Activated T-cell treated with anti-CD3 and anti-CD28 coated beads, Interleukin-2, amount 50 U/mL, for 72 hours (primary cell): Measurements from ENCODE around the gene MBP. TPM values are rescaled to one million over a fixed set of nuclear protein-coding genes. Genes with fewer than 3 reads are reported as not detected.

Source experiments
- ATAC-seq, 2 donors: fragments of 150-1000 bp; cut with Tn5 transposase; replicated peaks in 1 of 2; 2 replicates each; pipeline ENCODE4 v1.10.0; 2021; ENCODE audit warnings: moderate library complexity in 2 of 2, mild to moderate bottlenecking in 1 of 2
- DNase-seq, 2 donors: peaks; one replicate each; pipeline ENCODE4 v3.0.0; 2021 to 2022; ENCODE audit warnings: mixed read lengths in 1 of 2
- H3K27ac Mint-ChIP-seq: one replicate; pipeline ENCODE4 v1.8.0; 2022; ENCODE audit warnings: mild to moderate bottlenecking, moderate library complexity, mixed read lengths
- H3K27me3 Mint-ChIP-seq: one replicate; pipeline ENCODE4 v1.8.0; 2022; ENCODE audit warnings: low read depth, mixed read lengths
- H3K36me3 Mint-ChIP-seq, 2 donors: one replicate each; pipeline ENCODE4 v1.8.0; 2022; ENCODE audit warnings: mixed read lengths in 2 of 2, mild to moderate bottlenecking in 1 of 2; ENCODE audit not compliant: insufficient read depth in 2 of 2
- H3K4me1 Mint-ChIP-seq: one replicate; pipeline ENCODE4 v1.8.0; 2022; ENCODE audit warnings: low read depth, mixed read lengths
- H3K4me3 Mint-ChIP-seq, 2 donors: one replicate each; pipeline ENCODE4 v1.8.0; 2022; ENCODE audit warnings: mild to moderate bottlenecking in 2 of 2, mixed read lengths in 2 of 2, moderate library complexity in 2 of 2
- H3K9me3 Mint-ChIP-seq, 2 donors: one replicate each; pipeline ENCODE4 v1.8.0; 2022; ENCODE audit warnings: mixed read lengths in 2 of 2
- total RNA-seq, 2 donors: library from RNA; stranded (reverse); gene quantifications; one replicate each; pipeline ENCODE4 v1.2.3, GENCODE V29; 2022

The MBP gene
- total RNA-seq, 2 donors from 2014 or later, result 101 to 107 TPM

DNA sequence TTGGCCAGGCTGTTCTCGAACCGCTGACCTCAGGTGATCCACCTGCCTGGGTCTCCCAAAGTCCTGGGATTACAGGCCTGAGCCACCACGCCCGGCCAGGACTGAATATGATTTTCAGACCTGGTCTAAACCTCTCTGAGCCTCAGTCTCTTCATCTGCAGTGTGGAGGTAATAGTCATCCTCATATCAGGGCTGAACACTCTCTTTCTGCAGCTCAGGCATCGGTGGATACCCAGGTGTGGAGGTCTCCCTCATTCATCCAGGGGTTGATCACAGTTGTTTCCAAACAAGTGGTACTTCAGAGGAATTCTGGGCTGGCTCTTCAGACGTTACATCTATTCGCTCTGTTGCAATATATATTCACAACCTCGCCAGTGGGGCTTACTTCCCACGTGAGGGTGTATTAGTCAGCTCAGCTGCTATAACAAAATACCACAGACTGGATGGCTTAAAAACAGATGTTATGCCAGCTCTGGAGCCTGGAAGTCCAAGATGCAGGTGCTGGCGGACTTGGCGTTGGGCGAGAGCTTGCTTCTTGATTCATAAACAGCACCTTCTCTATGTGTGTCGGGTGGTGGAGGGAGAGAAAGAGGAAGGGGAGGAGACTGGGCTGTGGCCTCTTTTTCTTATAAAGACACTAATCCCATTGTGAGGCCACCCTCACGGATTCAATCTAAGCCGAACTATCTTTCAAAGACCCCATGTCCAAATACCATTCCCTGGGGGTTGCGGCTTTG, 2.9 kb upstream of the MBP start:
- DNase-seq (no peak), ATAC-seq (no peak)
- H3K36me3 Mint-ChIP-seq, result peaks cover 5 to 6% of the 10 kb centered on the region in 2 donors
- no peaks in the 10 kb centered on the region for H3K9me3 Mint-ChIP-seq
- H3K4me1 Mint-ChIP-seq, result peaks cover 46% of the 10 kb centered on the region
- H3K27ac Mint-ChIP-seq, result no peak overlapping the region
- no peak overlapping the region for H3K4me3 Mint-ChIP-seq
- no peaks in the 10 kb centered on the region for H3K27me3 Mint-ChIP-seq

DNA sequence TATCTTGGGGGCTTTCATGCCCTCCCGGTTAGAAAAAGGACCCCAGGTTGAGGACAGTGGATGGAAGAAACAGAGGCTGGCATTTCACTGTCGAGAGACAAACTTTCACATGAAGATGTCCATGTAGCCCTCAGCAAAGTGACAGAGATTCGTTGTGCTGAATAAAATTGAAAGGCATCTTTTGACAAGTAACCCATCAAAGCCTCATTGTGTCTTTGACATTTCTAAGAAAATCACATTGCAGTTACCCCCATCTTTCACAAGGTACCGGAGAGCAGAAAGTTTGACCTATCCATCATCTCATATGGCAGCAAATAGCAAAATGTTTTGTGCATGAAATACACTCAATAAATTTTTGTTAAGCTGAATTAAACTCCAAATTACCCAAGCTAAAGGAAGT, 2.0 kb upstream of the MBP start:
- Mint-ChIP-seq H3K36me3 (peaks cover 8 to 11% of the 10 kb centered on the region in 2 donors), H3K27ac (peak overlapping the region; percentile 89), H3K4me3 (peak overlapping the region; percentile 79 to 86), H3K4me1 (peaks cover 46% of the 10 kb centered on the region), H3K9me3 (no peaks in the 10 kb centered on the region), H3K27me3 (no peaks in the 10 kb centered on the region)
- peak; percentile 25 to 36 for ATAC-seq
- no peak for DNase-seq

DNA sequence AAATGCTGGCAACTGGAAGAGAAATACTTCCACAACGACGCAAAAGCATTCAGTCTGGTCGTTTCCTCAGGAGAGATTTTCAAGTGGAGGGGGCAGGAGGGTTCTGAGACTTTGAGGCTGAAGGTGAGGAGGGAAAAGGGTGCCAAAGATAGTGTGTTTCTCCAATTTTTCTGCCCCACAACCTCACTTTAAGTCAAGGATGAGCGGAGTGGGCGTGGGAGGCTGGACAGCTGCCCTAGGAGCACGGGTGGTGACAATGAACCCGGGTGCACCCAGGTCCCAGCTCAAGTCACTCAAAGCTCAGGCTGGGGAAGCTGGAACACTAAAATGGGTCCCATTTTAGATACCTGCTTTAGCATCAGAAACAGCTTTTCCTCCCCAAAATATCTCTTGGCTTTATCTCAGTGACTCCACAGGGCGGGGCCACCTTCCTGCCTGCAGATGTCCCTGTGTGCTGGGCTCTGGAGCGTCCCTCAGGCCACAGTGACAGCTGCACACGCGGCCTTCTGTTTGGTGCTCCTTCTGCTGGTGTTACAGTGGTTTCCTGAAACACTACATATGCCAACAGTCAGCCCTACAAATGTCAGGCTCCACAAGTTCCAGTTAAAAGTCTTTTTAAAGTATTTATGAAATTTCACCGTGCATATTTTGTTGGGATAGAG, 1.4 kb upstream of the MBP start:
- ATAC-seq (peak; percentile 19 to 22), DNase-seq (peak in 1 of 2 donors; percentile 43)
- Mint-ChIP-seq H3K9me3 (no peaks in the 10 kb centered on the region), H3K4me3 (peak overlapping the region; percentile 79 to 86), H3K4me1 (peaks cover 51% of the 10 kb centered on the region), H3K27ac (peak overlapping the region; percentile 89), H3K36me3 (peaks cover 10 to 16% of the 10 kb centered on the region in 2 donors), H3K27me3 (no peaks in the 10 kb centered on the region)

DNA sequence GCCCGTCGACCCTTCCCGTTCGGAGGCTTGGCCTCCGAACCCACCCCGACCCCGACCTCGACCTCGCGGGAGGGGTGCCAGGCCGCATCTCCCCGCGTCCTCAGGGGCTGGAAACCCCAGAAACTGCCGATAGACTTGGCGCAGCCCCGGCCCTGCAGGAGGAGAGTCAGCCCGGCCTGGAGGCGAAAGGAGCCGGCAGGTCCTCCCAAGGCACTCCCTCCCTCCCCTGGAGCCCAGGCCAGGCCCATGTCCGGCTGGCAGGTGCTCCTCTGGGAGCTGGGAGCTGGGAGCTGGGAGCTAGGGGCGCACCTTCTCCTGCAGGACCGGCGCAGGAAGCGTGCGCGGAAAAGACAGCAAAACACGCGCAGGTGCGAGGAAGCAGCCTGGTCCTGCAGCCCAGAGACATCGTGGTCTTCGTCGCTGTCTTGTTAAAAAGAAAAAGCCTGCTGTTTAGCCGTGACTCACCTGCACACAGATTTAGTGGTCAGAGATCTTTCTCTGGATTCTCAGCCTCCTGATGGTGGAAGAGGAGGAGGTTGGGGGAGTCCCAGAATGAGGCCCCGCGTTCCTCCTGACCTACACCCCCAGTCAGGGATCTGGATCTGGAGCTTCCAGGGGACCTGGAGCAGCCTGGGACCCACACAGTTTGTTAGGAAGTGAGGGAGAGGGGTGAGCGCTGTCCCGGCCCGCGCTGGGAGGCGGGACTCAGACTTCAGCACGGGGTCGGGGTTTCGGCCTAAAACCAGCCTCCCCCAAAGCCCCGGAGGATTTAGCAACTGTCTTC, 660 bp upstream of the MBP start:
- DNase-seq, result no peak
- Mint-ChIP-seq H3K4me3 (peak overlapping the region; percentile 79 to 86), H3K9me3 (no peaks in the 10 kb centered on the region), H3K4me1 (peaks cover 58% of the 10 kb centered on the region), H3K36me3 (peaks cover 13 to 17% of the 10 kb centered on the region in 2 donors), H3K27ac (no peak overlapping the region), H3K27me3 (no peaks in the 10 kb centered on the region)
- no peak for ATAC-seq

DNA sequence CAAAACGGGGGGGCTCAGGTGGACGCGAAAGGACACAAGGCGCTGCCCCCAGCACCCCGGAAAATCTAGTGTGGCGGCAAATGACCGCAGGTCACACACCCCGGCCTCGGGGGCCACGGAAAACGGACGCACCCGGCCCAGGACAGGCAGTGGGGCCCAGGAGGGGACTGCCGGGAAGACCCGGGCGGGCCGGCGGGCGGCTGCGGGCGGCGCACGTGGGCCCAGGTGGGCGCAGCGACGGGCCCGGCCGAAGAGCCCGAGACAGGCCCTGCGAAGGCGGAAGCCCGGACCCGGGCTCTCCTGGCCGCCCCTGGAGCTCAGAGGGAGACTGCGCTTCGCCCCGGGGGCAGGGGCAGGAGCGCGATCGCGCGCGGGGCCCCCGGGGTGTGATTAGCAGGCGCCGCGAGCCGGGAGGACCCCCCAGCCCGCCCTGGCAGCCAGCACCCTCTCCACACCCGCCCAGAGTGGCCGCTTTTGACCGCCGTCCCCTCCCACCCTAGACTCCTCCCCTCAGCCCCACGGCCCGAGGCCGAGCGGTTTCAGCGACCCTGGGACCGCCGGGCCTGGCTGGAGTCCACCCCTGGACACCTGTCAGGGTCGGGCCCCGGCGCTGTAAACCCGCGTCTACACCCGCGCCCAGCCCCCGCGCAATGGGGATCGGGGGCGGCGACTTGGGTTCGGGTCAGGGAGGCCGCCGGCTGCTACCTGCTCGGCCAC, 773 bp downstream of the MBP start:
- DNase-seq (peak; percentile 34 to 61), ATAC-seq (peak; percentile 50 to 59)
- Mint-ChIP-seq H3K9me3 (no peaks in the 10 kb centered on the region), H3K27ac (peak overlapping the region; percentile 94), H3K4me1 (peaks cover 73% of the 10 kb centered on the region), H3K4me3 (peak overlapping the region; percentile 96 to 100), H3K27me3 (no peaks in the 10 kb centered on the region), H3K36me3 (peaks cover 16 to 22% of the 10 kb centered on the region in 2 donors)

DNA sequence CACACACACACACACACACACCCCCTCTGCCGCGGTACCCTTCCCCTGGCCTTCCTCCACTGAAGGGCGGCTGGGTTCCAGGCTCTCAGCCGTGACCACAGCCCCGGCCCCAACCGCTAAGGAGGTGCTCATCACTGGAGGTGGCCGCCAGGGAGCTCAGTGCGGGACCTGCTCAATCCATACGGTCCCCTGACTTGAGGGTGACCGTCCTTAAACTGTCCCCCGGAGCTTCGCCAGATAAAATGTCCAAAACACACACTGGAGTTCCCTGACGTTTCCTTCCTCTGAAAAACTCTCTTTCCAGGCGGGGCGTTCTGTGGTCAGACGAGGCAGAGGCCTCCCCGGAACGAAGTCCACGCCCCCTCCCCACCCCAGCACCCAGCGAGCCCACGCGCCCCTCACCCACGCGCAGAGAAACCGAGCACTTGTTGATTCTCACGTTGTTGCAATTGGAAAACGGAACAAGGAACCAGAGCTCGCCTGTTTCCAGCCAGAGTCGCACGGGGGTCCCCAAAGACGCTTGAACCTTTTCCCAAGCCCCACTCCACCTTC, 1.4 kb downstream of the MBP start:
- peak overlapping the region; percentile 96 to 100 for H3K4me3 Mint-ChIP-seq
- H3K9me3 Mint-ChIP-seq, result no peaks in the 10 kb centered on the region
- no peaks in the 10 kb centered on the region for H3K27me3 Mint-ChIP-seq
- H3K27ac Mint-ChIP-seq, result peak overlapping the region; percentile 94
- DNase-seq (peak; percentile 60 to 63), ATAC-seq (peak; percentile 27 to 42)
- H3K4me1 Mint-ChIP-seq, result peaks cover 79% of the 10 kb centered on the region
- peaks cover 16 to 27% of the 10 kb centered on the region in 2 donors for H3K36me3 Mint-ChIP-seq

DNA sequence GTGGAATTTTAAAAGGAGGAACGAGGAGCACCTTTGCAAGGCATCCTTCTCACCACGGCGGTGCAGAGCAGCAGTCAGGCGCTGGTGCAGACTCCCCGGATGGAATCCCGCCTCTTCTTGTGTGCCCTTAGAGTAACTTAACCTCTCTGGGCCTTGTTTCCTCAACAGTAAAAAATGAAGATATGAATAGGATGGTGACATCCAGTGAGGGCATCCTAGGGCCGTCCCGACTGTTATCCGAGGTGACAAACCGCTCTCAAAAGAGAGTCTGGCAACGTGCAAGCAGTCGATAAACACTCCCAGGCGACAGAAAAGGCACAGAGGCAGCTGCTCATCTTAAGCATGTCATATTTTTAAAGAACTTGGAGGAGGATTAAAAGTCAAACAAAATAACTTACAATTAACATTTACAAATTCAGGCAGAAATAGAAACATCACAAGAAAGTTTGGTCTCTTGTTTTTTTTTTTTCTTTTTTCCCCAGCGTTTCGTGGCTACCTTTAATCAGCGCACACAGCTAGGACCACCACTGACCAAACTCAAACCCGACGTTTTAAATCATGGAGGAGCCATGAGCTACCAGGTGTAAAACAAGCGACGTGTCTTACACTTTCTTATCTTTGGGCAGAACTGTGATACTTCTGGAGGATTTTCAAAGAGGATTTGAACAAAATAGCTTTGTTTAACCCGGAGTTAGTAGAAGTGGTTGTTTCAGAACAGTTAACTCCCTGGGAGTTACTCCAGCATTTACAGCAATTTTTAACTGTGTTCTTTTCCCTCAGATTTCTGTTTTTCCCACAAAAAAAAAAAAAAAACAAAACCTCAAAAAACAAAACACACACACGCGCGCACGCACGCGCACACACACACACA, 2.1 kb downstream of the MBP start:
- Mint-ChIP-seq H3K9me3 (no peaks in the 10 kb centered on the region), H3K4me3 (peak overlapping the region; percentile 96 to 100), H3K27ac (peak overlapping the region; percentile 94), H3K27me3 (no peaks in the 10 kb centered on the region), H3K36me3 (peaks cover 16 to 27% of the 10 kb centered on the region in 2 donors), H3K4me1 (peaks cover 79% of the 10 kb centered on the region)
- ATAC-seq (no peak), DNase-seq (no peak)

DNA sequence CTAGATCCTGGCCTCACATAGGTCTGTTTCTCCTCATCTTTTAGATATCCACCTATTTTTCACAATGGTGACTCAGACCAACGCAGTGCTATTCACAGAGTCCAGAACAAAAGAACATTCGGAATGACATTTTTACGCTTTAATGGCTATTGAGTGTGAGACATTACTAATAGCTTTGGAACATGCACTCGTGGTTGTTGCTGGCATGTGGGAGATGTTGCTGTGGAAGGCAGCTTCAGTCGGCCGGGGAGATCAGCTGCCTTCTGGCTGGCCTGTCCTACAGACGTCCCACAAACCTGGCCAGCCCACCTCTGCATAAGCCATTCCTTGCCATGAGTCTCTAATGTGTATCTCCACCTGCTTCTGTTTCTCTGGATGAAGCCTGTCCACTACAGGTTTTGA, 3.4 kb downstream of the MBP start:
- Mint-ChIP-seq H3K36me3 (peaks cover 16 to 27% of the 10 kb centered on the region in 2 donors), H3K9me3 (no peaks in the 10 kb centered on the region), H3K4me3 (peak overlapping the region; percentile 96 to 100), H3K27me3 (no peaks in the 10 kb centered on the region), H3K27ac (peak overlapping the region; percentile 94), H3K4me1 (peaks cover 79% of the 10 kb centered on the region)
- ATAC-seq (no peak), DNase-seq (no peak)

DNA sequence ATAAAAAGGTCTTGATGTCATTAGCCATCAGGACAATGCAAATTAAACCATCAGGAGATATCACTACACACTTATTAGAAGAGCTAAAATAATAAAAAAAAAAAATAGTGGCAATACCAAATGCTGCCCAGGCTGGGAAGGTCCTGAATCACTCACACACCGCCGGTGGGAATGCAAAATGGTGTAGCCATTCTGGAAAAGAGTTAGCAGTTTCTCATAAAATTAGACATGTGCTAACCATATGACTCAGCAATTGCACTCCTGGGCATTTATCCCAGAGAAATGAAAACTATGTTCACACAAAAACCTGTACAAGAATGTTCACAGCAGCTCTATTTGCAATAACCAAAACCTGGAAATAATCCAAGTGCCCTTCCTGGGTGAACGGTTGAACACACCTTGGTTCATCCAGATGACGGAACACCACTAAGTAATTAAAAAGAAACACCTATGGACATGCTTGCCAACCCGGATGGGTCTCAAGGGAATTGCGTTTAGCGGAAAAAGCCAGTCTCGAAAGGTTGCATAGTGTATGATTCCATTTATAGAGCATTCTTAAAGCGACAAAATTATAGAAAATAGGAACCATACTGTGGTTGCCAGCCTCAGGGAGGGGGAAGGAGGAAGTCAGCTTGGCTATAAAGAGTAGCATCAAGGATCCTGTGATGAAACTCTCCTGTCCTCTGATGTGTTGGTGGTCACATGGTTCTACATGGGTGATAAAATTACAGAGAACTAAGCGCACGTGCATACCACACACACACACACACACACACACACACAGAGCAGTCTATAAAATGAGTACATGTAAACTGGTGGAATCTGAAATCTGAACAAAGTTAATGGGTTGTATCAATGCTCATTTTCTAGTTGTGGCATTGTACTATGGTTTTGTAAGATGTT, 4.6 kb downstream of the MBP start:
- ATAC-seq (peak; percentile 34 to 41), DNase-seq (peak; percentile 33 to 35)
- H3K9me3 Mint-ChIP-seq, result no peaks in the 10 kb centered on the region
- H3K4me3 Mint-ChIP-seq, result peak overlapping the region; percentile 96 to 100
- H3K27ac Mint-ChIP-seq, result peak overlapping the region; percentile 86
- peaks cover 79% of the 10 kb centered on the region for H3K4me1 Mint-ChIP-seq
- peaks cover 16 to 30% of the 10 kb centered on the region in 2 donors for H3K36me3 Mint-ChIP-seq
- H3K27me3 Mint-ChIP-seq, result no peaks in the 10 kb centered on the region

DNA sequence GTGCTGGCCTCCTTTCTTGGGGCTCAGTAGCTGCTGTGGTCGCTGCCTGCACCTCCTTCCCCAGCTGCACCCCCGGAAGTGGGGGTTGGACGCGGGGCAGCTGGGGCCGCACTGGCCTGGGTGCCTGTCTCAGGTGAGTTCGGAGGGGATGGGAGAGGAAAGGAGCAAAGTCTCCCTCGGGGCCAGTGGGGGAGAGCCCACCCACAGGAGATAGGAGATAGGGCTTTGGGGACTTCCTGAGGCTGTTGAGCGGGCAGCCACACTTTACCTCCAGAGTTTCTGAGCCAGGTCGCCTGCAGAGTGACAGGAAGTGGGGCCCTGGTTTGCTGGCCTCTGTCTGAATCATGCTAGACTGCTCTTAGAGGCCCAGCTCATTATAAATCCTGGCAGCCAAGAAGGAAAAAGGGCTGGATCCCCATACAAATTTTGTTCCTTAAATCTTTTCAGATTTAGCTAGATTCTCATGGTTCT, 8.1 kb downstream of the MBP start:
- peak overlapping the region; percentile 78 to 84 for H3K4me3 Mint-ChIP-seq
- H3K27ac Mint-ChIP-seq, result peak overlapping the region; percentile 80
- DNase-seq, result peak; percentile 68 to 73
- H3K36me3 Mint-ChIP-seq, result peaks cover 8 to 25% of the 10 kb centered on the region in 2 donors
- H3K4me1 Mint-ChIP-seq, result peaks cover 96% of the 10 kb centered on the region
- ATAC-seq, result peak; percentile 85 to 92
- H3K9me3 Mint-ChIP-seq, result no peaks in the 10 kb centered on the region
- no peaks in the 10 kb centered on the region for H3K27me3 Mint-ChIP-seq
